Keratinocyte (primary cell): ENCODE data around the gene OR52R1. TPM values are rescaled to one million over a fixed set of nuclear protein-coding genes. Genes with fewer than 3 reads are reported as not detected.

Experiments
- DNase-seq: peaks from one replicate; pipeline ENCODE4 v3.0.0-alpha.2; 2011; ENCODE audit warnings: low read depth, missing footprints, low spot score
- FAIRE-seq: peaks from 2 replicates; lab custom pipeline; 2011; peaks lifted over from hg19 to GRCh38; lab: Jason Lieb, UNC
- H2AFZ ChIP-seq: 2 replicates; pipeline ENCODE4 v1.6.0; 2012; ENCODE audit warnings: low read length, control low read depth, inconsistent platforms; ENCODE audit not compliant: control insufficient read depth
- H3K27ac ChIP-seq: 2 replicates; pipeline ENCODE4 v1.5.1; 2011; ENCODE audit warnings: low read length; ENCODE audit not compliant: control insufficient read depth, insufficient read depth
- H3K27me3 ChIP-seq: 3 replicates; pipeline ENCODE4 v1.6.0; 2011; ENCODE audit warnings: low read length; ENCODE audit not compliant: control insufficient read depth, insufficient read depth; ENCODE audit errors: extremely low read depth
- H3K36me3 ChIP-seq, 2 experiments: 2 replicates in 1 of 2; 3 replicates in 1 of 2; pipeline ENCODE4 v1.5.1; 2011; ENCODE audit warnings: low read length in 2 of 2, mild to moderate bottlenecking in 1 of 2; ENCODE audit not compliant: control insufficient read depth in 2 of 2, insufficient read depth in 2 of 2; ENCODE audit errors: extremely low read depth in 1 of 2
- H3K4me1 ChIP-seq: 3 replicates; pipeline ENCODE4 v1.5.1; 2011; ENCODE audit warnings: low read length; ENCODE audit not compliant: control insufficient read depth, insufficient read depth; ENCODE audit errors: extremely low read depth
- H3K4me2 ChIP-seq: 3 replicates; pipeline ENCODE4 v1.6.0; 2011; ENCODE audit warnings: low read depth, low read length; ENCODE audit not compliant: control insufficient read depth, insufficient read depth; ENCODE audit errors: extremely low read depth
- H3K4me3 ChIP-seq, 3 experiments: fragments of 200-600 bp in 1 of 3; sonication (generic) in 1 of 3; 2 replicates in 2 of 3; 3 replicates in 1 of 3; pipeline ENCODE4 v1.5.1; 2011 to 2016; ENCODE audit warnings: low read length in 3 of 3, mild to moderate bottlenecking in 3 of 3, control low read depth in 2 of 3, inconsistent platforms in 1 of 3, low read depth in 1 of 3, mixed read lengths in 1 of 3, mixed run types in 1 of 3, moderate library complexity in 1 of 3; ENCODE audit not compliant: control insufficient read depth in 2 of 3, insufficient read depth in 2 of 3; ENCODE audit errors: extremely low read depth in 1 of 3
- H3K79me2 ChIP-seq: 2 replicates; pipeline ENCODE4 v1.6.0; 2012; ENCODE audit warnings: low read length; ENCODE audit not compliant: control insufficient read depth, insufficient read depth
- H3K9ac ChIP-seq: 3 replicates; pipeline ENCODE4 v1.6.0; 2011; ENCODE audit warnings: low read length; ENCODE audit not compliant: control insufficient read depth, insufficient read depth; ENCODE audit errors: extremely low read depth
- H3K9me1 ChIP-seq: 3 replicates; pipeline ENCODE4 v1.6.0; 2011; ENCODE audit warnings: low read length; ENCODE audit not compliant: control insufficient read depth, insufficient read depth; ENCODE audit errors: extremely low read depth
- H3K9me3 ChIP-seq: 2 replicates; pipeline ENCODE4 v1.5.1; 2012; ENCODE audit warnings: low read depth, low read length; ENCODE audit not compliant: control insufficient read depth
- H4K20me1 ChIP-seq: 3 replicates; pipeline ENCODE4 v1.6.0; 2011; ENCODE audit warnings: low read length; ENCODE audit not compliant: control insufficient read depth, insufficient read depth; ENCODE audit errors: extremely low read depth
- EZH2 ChIP-seq: IDR thresholded peaks from one replicate; pipeline ENCODE4 v1.6.1; 2012; ENCODE audit warnings: inconsistent platforms, mild to moderate bottlenecking, low read length, moderate library complexity
- dilution Hi-C: fragments of 300-500 bp; cut with MboI; formaldehyde crosslinking; loops from one replicate; pipeline ENCODE4 v1.7.0; 2020; ENCODE audit warnings: low sequenced_read_pairs; ENCODE audit not compliant: extremely low pct_ligation_motif_present
- polyA plus RNA-seq, 5 experiments: library from polyadenylated mRNA; depleted of rRNA in 3 of 5; stranded (reverse) in 3 of 5; stranded (forward) in 1 of 5; unstranded in 1 of 5; fragments of >200 nt; gene quantifications; 1 replicate in 1 of 5; 2 replicates in 3 of 5; 3 replicates in 1 of 5; pipeline versions ENCODE4 v1.2.1 to v1.2.3, GENCODE V29; 2011 to 2012; ENCODE audit warnings: missing spikeins in 2 of 5, low read depth in 1 of 5, low replicate concordance in 1 of 5
- TF ChIP-seq, protein P1 (sequence below), 3 experiments: IDR thresholded peaks in 1 of 3; conservative IDR thresholded peaks in 1 of 3; optimal IDR thresholded peaks in 1 of 3; 2 replicates in 2 of 3; 3 replicates in 1 of 3; pipeline versions ENCODE3 to v1.5.1; 2011; ENCODE audit warnings: low read length in 3 of 3, mild to moderate bottlenecking in 3 of 3, moderate library complexity in 2 of 3, control low read depth in 1 of 3, inconsistent platforms in 1 of 3; ENCODE audit not compliant: insufficient read depth in 2 of 3; ENCODE audit errors: extremely low read depth in 1 of 3

Gene OR52R1
- polyA plus RNA-seq, 1 donor (not counting 4 experiments of a cell fraction or from before 2014, with no cell fraction given) = not detected

- Histone ChIP-seq H3K79me2 (no peaks in the 10 kb centered on the region), H3K9me1 (no peaks in the 10 kb centered on the region), H3K9ac (no peak overlapping the region), H3K36me3 (no peaks in the 10 kb centered on the region), H3K4me2 (no peak overlapping the region), H4K20me1 (no peaks in the 10 kb centered on the region), H3K9me3 (no peaks in the 10 kb centered on the region), H3K27ac (no peak overlapping the region), H3K4me1 (no peaks in the 10 kb centered on the region), H2AFZ (no peak overlapping the region), H3K27me3 (no peaks in the 10 kb centered on the region), H3K4me3 (no peak overlapping the region)
- FAIRE-seq (no peak), DNase-seq (no peak)
- dilution Hi-C loops = no loop called here
- TF ChIP-seq, protein P1, sequence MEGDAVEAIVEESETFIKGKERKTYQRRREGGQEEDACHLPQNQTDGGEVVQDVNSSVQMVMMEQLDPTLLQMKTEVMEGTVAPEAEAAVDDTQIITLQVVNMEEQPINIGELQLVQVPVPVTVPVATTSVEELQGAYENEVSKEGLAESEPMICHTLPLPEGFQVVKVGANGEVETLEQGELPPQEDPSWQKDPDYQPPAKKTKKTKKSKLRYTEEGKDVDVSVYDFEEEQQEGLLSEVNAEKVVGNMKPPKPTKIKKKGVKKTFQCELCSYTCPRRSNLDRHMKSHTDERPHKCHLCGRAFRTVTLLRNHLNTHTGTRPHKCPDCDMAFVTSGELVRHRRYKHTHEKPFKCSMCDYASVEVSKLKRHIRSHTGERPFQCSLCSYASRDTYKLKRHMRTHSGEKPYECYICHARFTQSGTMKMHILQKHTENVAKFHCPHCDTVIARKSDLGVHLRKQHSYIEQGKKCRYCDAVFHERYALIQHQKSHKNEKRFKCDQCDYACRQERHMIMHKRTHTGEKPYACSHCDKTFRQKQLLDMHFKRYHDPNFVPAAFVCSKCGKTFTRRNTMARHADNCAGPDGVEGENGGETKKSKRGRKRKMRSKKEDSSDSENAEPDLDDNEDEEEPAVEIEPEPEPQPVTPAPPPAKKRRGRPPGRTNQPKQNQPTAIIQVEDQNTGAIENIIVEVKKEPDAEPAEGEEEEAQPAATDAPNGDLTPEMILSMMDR (optimal IDR thresholded peaks at IDR 0.05 in 1 of 3, IDR thresholded peaks at IDR 0.05 in 1 of 3, conservative IDR thresholded peaks at IDR 0.05 in 1 of 3; ENCODE audit: extremely low read depth in 1 of 3, insufficient read depth in 2 of 3, low read length in 3 of 3) = no peak
- TF ChIP-seq EZH2 = no peak
Observed at GRCh38 chr11:4797206-4797605, 7.0 kb downstream of the OR52R1 start.

- H3K27me3 ChIP-seq = no peaks in the 10 kb centered on the region
- H3K9me1 ChIP-seq = no peaks in the 10 kb centered on the region
- no peaks in the 10 kb centered on the region for H3K4me1 ChIP-seq
- DNase-seq (no peak), FAIRE-seq (no peak)
- no peak overlapping the region for H3K27ac ChIP-seq
- dilution Hi-C loops = no loop called here
- no peak overlapping the region for H3K4me2 ChIP-seq
- H3K9ac ChIP-seq = no peak overlapping the region
- H3K79me2 ChIP-seq = no peaks in the 10 kb centered on the region
- H3K9me3 ChIP-seq = no peaks in the 10 kb centered on the region
- no peaks in the 10 kb centered on the region for H3K36me3 ChIP-seq
- no peak overlapping the region for H2AFZ ChIP-seq
- no peaks in the 10 kb centered on the region for H4K20me1 ChIP-seq
- H3K4me3 ChIP-seq = no peak overlapping the region
- TF ChIP-seq, protein P1 (optimal IDR thresholded peaks at IDR 0.05 in 1 of 3, IDR thresholded peaks at IDR 0.05 in 1 of 3, conservative IDR thresholded peaks at IDR 0.05 in 1 of 3; ENCODE audit: extremely low read depth in 1 of 3, insufficient read depth in 2 of 3, low read length in 3 of 3) = no peak
- no peak for TF ChIP-seq EZH2
Observed at GRCh38 chr11:4782454-4782853, 21.7 kb downstream of the OR52R1 start.
